HAP-1 (cell line): ENCODE measurements around the gene CPEB4.

ENCODE experiments used
- DNase-seq, 2 experiments: peaks; one replicate each; pipeline ENCODE4 v3.0.0-alpha.2; 2016 to 2020; ENCODE audit warnings: low spot score in 2 of 2
- H3K27me3 ChIP-seq: fragments of 250-450 bp; sonication (Bioruptor Pico); 2 replicates; pipeline ENCODE4 v1.5.1; 2020; ENCODE audit warnings: low read depth, mild to moderate bottlenecking, moderate library complexity
- H3K36me3 ChIP-seq: fragments of 250-450 bp; sonication (Bioruptor Pico); replicated peaks from 2 replicates; pipeline ENCODE4 v1.5.1; 2020; ENCODE audit warnings: mild to moderate bottlenecking
- H3K4me1 ChIP-seq: fragments of 250-450 bp; sonication (Bioruptor Pico); 2 replicates; pipeline ENCODE4 v1.5.1; 2020; ENCODE audit warnings: mild to moderate bottlenecking
- H3K4me3 ChIP-seq: fragments of 250-450 bp; sonication (Bioruptor Pico); 2 replicates; pipeline ENCODE4 v1.5.1; 2020; ENCODE audit warnings: mild to moderate bottlenecking, moderate library complexity
- H3K9me3 ChIP-seq: fragments of 250-450 bp; sonication (Bioruptor Pico); 2 replicates; pipeline ENCODE4 v1.5.1; 2020; ENCODE audit warnings: mild to moderate bottlenecking, moderate library complexity
- in situ Hi-C: fragments of 300-500 bp; cut with MboI; formaldehyde crosslinking; loops from 3 replicates; pipeline ENCODE4 v1.14.3; 2020; ENCODE audit warnings: low sequenced_read_pairs, inconsistent platforms, mixed read lengths

The CPEB4 gene

GRCh38 chr5:173853370-173854131, 34.6 kb upstream of the CPEB4 start:
- Histone ChIP-seq H3K9me3 (no peaks in the 10 kb centered on the region), H3K4me1 (no peaks in the 10 kb centered on the region), H3K27me3 (no peaks in the 10 kb centered on the region), H3K4me3 (no peak overlapping the region), H3K36me3 (no peaks in the 10 kb centered on the region)
- DNase-seq, result no peak
- in situ Hi-C loops, result no loop called here

GRCh38 chr5:173855162-173855994, 32.8 kb upstream of the CPEB4 start:
- in situ Hi-C loops, result no loop called here
- H3K36me3 ChIP-seq, result no peaks in the 10 kb centered on the region
- no peaks in the 10 kb centered on the region for H3K9me3 ChIP-seq
- no peak overlapping the region for H3K4me3 ChIP-seq
- DNase-seq, result no peak
- H3K4me1 ChIP-seq, result no peaks in the 10 kb centered on the region
- H3K27me3 ChIP-seq, result no peaks in the 10 kb centered on the region

- DNase-seq, result no peak
- Histone ChIP-seq H3K27me3 (no peaks in the 10 kb centered on the region), H3K4me1 (no peaks in the 10 kb centered on the region), H3K9me3 (no peaks in the 10 kb centered on the region), H3K36me3 (no peaks in the 10 kb centered on the region), H3K4me3 (no peak overlapping the region)
- in situ Hi-C loops, result no loop called here
These were observed 32.0 kb upstream of the CPEB4 start for GRCh38 chr5:173855995-173856656.

- no peak for DNase-seq
- Histone ChIP-seq H3K27me3 (no peaks in the 10 kb centered on the region), H3K4me3 (no peak overlapping the region), H3K4me1 (no peaks in the 10 kb centered on the region), H3K9me3 (no peaks in the 10 kb centered on the region), H3K36me3 (no peaks in the 10 kb centered on the region)
- in situ Hi-C loops, result no loop called here
These were observed 30.9 kb upstream of the CPEB4 start for GRCh38 chr5:173857234-173857633.

- in situ Hi-C loops, result no loop called here
These were observed 30.0 kb upstream of the CPEB4 start for GRCh38 chr5:173858021-173858669.

GRCh38 chr5:173858670-173859407, 29.3 kb upstream of the CPEB4 start:
- in situ Hi-C loops, result no loop called here
- DNase-seq, result no peak
- H3K4me3 ChIP-seq, result no peak overlapping the region

More at GRCh38 chr5:173858021-173858669, 30.0 kb upstream of the CPEB4 start:
- Histone ChIP-seq H3K27me3 (no peaks in the 10 kb centered on the region), H3K4me3 (no peak overlapping the region), H3K4me1 (no peaks in the 10 kb centered on the region), H3K36me3 (no peaks in the 10 kb centered on the region), H3K9me3 (no peaks in the 10 kb centered on the region)
- no peak for DNase-seq

GRCh38 chr5:173859408-173860159, 28.6 kb upstream of the CPEB4 start:
- Histone ChIP-seq H3K4me3 (no peak overlapping the region), H3K27me3 (no peaks in the 10 kb centered on the region), H3K4me1 (no peaks in the 10 kb centered on the region), H3K9me3 (no peaks in the 10 kb centered on the region), H3K36me3 (no peaks in the 10 kb centered on the region)
- in situ Hi-C loops, result no loop called here
- no peak for DNase-seq

More at GRCh38 chr5:173858670-173859407, 29.3 kb upstream of the CPEB4 start:
- Histone ChIP-seq H3K9me3 (no peaks in the 10 kb centered on the region), H3K36me3 (no peaks in the 10 kb centered on the region), H3K27me3 (no peaks in the 10 kb centered on the region), H3K4me1 (no peaks in the 10 kb centered on the region)

- no peaks in the 10 kb centered on the region for H3K27me3 ChIP-seq
- H3K4me3 ChIP-seq, result no peak overlapping the region
- DNase-seq, result no peak
- no peaks in the 10 kb centered on the region for H3K9me3 ChIP-seq
- no peaks in the 10 kb centered on the region for H3K4me1 ChIP-seq
- in situ Hi-C loops, result no loop called here
- no peaks in the 10 kb centered on the region for H3K36me3 ChIP-seq
These were observed 26.1 kb upstream of the CPEB4 start for GRCh38 chr5:173862047-173862477.

- in situ Hi-C loops, result no loop called here
- H3K36me3 ChIP-seq, result no peaks in the 10 kb centered on the region
- H3K4me1 ChIP-seq, result no peaks in the 10 kb centered on the region
- no peak for DNase-seq
- no peak overlapping the region for H3K4me3 ChIP-seq
- no peaks in the 10 kb centered on the region for H3K27me3 ChIP-seq
- no peaks in the 10 kb centered on the region for H3K9me3 ChIP-seq
These were observed 24.8 kb upstream of the CPEB4 start for GRCh38 chr5:173863359-173863758.

- no peaks in the 10 kb centered on the region for H3K9me3 ChIP-seq
- H3K4me3 ChIP-seq, result no peak overlapping the region
- H3K27me3 ChIP-seq, result no peaks in the 10 kb centered on the region
- no peaks in the 10 kb centered on the region for H3K36me3 ChIP-seq
- DNase-seq, result no peak
- no peaks in the 10 kb centered on the region for H3K4me1 ChIP-seq
- in situ Hi-C loops, result no loop called here
These were observed 23.8 kb upstream of the CPEB4 start for GRCh38 chr5:173864126-173865050.

GRCh38 chr5:173866243-173866857, 21.8 kb upstream of the CPEB4 start:
- no peaks in the 10 kb centered on the region for H3K27me3 ChIP-seq
- no peaks in the 10 kb centered on the region for H3K9me3 ChIP-seq
- H3K4me1 ChIP-seq, result no peaks in the 10 kb centered on the region
- no peak for DNase-seq
- in situ Hi-C loops, result no loop called here
- no peaks in the 10 kb centered on the region for H3K36me3 ChIP-seq
- no peak overlapping the region for H3K4me3 ChIP-seq
